Neural progenitor cell (in vitro differentiated cells): ENCODE measurements around the gene PSMB7. TPM values are rescaled to one million over a fixed set of nuclear protein-coding genes. Genes with fewer than 3 reads are reported as not detected.
A peak's percentile ranks its signal among the peaks of the same experiment; 100 is the strongest.

Experiments used
- DNase-seq: peaks from one replicate; pipeline ENCODE4 v3.0.0-alpha.2; 2016; ENCODE audit warnings: low spot score
- H2AFZ ChIP-seq: fragments of 200-600 bp; sonication (generic); replicated peaks from 2 replicates; pipeline ENCODE4 v1.6.1; 2016; ENCODE audit warnings: antibody characterized with exemption
- H3F3A ChIP-seq: fragments of 200-600 bp; sonication (generic); 2 replicates; pipeline ENCODE4 v1.6.1; 2016; ENCODE audit warnings: antibody characterized with exemption, low read depth
- H3K27ac ChIP-seq: fragments of 200-600 bp; sonication (generic); 2 replicates; pipeline ENCODE4 v1.5.1; 2016; ENCODE audit warnings: mild to moderate bottlenecking
- H3K27me3 ChIP-seq: fragments of 200-600 bp; sonication (generic); 2 replicates; pipeline ENCODE4 v1.6.1; 2016; ENCODE audit warnings: mild to moderate bottlenecking, moderate library complexity
- H3K36me3 ChIP-seq: fragments of 200-600 bp; sonication (generic); 2 replicates; pipeline ENCODE4 v1.5.1; 2016
- H3K4me1 ChIP-seq: fragments of 200-600 bp; sonication (generic); 2 replicates; pipeline ENCODE4 v1.6.1; 2016; ENCODE audit warnings: mixed run types
- H3K4me2 ChIP-seq: fragments of 200-600 bp; sonication (generic); 2 replicates; pipeline ENCODE4 v1.6.1; 2016
- H3K4me3 ChIP-seq: fragments of 200-600 bp; sonication (generic); 2 replicates; pipeline ENCODE4 v1.5.1; 2016
- H3K79me2 ChIP-seq: fragments of 200-600 bp; sonication (generic); 2 replicates; pipeline ENCODE4 v1.6.1; 2016; ENCODE audit warnings: low read depth
- H3K9ac ChIP-seq: fragments of 200-600 bp; sonication (generic); 2 replicates; pipeline ENCODE4 v1.6.1; 2016
- H3K9me3 ChIP-seq: fragments of 200-600 bp; sonication (generic); 2 replicates; pipeline ENCODE4 v1.5.1; 2016; ENCODE audit warnings: low read depth
- H4K20me1 ChIP-seq: fragments of 200-600 bp; sonication (generic); 2 replicates; pipeline ENCODE4 v1.6.1; 2016; ENCODE audit warnings: low read depth
- H3K27ac Mint-ChIP-seq: 3 replicates; pipeline ENCODE4 v1.8.0; 2021; ENCODE audit warnings: mixed read lengths
- H3K27me3 Mint-ChIP-seq: 2 replicates; pipeline ENCODE4 v1.8.0; 2022; ENCODE audit warnings: low read depth, mild to moderate bottlenecking, inconsistent platforms, moderate library complexity, mixed read lengths; ENCODE audit not compliant: insufficient read depth
- H3K36me3 Mint-ChIP-seq: 3 replicates; pipeline ENCODE4 v1.8.0; 2021; ENCODE audit warnings: mixed read lengths
- H3K4me1 Mint-ChIP-seq: 3 replicates; pipeline ENCODE4 v1.8.0; 2021; ENCODE audit warnings: mixed read lengths
- H3K4me3 Mint-ChIP-seq: 3 replicates; pipeline ENCODE4 v1.8.0; 2021; ENCODE audit warnings: mild to moderate bottlenecking, moderate library complexity, mixed read lengths
- H3K9me3 Mint-ChIP-seq: 3 replicates; pipeline ENCODE4 v1.8.0; 2020; ENCODE audit warnings: mixed read lengths
- CTCF ChIP-seq: fragments of 200-600 bp; sonication (generic); IDR thresholded peaks from 2 replicates; pipeline ENCODE4 v1.5.1; 2017; ENCODE audit warnings: antibody characterized with exemption, mild to moderate bottlenecking
- EZH2 ChIP-seq: fragments of 200-600 bp; sonication (generic); IDR thresholded peaks from 2 replicates; pipeline ENCODE4 v1.6.1; 2017; ENCODE audit warnings: antibody characterized with exemption, mild to moderate bottlenecking, moderate library complexity
- EZH2phosphoT487 ChIP-seq: fragments of 200-600 bp; sonication (generic); IDR thresholded peaks from 2 replicates; pipeline ENCODE4 v1.6.1; 2017; ENCODE audit warnings: antibody characterized with exemption
- total RNA-seq: library from RNA; depleted of rRNA; stranded (reverse); fragments of >200 nt; gene quantifications from 2 replicates; pipeline ENCODE4 v1.2.3, GENCODE V29; 2015; ENCODE audit warnings: low replicate concordance

PSMB7 gene
- total RNA-seq, 1 donor from 2014 or later = 249 TPM

DNA sequence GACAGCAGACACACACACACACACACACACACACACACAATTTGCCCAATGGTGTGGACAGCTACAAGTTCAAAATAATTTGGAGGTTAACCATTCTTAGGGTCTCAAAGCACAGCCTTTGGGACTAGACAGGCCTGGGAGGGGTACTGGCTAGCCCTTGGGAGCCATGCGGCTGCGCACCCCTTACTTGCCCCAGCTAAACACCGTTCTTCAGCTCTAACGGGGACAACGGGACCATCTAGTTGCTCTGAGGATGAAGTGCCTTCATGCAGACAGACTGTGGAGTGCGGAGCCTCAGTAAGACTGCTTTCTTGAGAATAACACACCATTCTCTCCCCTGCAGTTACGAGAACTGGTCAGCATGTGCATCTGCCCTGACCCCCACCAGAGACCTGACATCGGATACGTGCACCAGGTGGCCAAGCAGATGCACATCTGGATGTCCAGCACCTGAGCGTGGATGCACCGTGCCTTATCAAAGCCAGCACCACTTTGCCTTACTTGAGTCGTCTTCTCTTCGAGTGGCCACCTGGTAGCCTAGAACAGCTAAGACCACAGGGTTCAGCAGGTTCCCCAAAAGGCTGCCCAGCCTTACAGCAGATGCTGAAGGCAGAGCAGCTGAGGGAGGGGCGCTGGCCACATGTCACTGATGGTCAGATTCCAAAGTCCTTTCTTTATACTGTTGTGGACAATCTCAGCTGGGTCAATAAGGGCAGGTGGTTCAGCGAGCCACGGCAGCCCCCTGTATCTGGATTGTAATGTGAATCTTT is 64.6 kb downstream of the PSMB7 start:
- Histone ChIP-seq H3K36me3 (no peaks in the 10 kb centered on the region), H3K9ac (no peak overlapping the region), H3K79me2 (no peaks in the 10 kb centered on the region), H3K4me3 (no peak overlapping the region), H3F3A (no peaks in the 10 kb centered on the region), H3K4me2 (no peak overlapping the region), H3K4me1 (no peaks in the 10 kb centered on the region), H2AFZ (no peak overlapping the region), H3K27me3 (no peaks in the 10 kb centered on the region), H3K9me3 (no peaks in the 10 kb centered on the region), H4K20me1 (peaks cover 27% of the 10 kb centered on the region), H3K27ac (no peak overlapping the region)
- H3K9me3 Mint-ChIP-seq = no peaks in the 10 kb centered on the region
- peaks cover 17% of the 10 kb centered on the region for H3K4me1 Mint-ChIP-seq
- no peak for DNase-seq
- H3K27me3 Mint-ChIP-seq = no peaks in the 10 kb centered on the region
- no peak for TF ChIP-seq EZH2phosphoT487
- TF ChIP-seq EZH2 = no peak
- TF ChIP-seq CTCF = no peak
- peak overlapping the region; percentile 31 for H3K27ac Mint-ChIP-seq
- H3K4me3 Mint-ChIP-seq = peak overlapping the region; percentile 11
- peaks cover 14% of the 10 kb centered on the region for H3K36me3 Mint-ChIP-seq

DNA sequence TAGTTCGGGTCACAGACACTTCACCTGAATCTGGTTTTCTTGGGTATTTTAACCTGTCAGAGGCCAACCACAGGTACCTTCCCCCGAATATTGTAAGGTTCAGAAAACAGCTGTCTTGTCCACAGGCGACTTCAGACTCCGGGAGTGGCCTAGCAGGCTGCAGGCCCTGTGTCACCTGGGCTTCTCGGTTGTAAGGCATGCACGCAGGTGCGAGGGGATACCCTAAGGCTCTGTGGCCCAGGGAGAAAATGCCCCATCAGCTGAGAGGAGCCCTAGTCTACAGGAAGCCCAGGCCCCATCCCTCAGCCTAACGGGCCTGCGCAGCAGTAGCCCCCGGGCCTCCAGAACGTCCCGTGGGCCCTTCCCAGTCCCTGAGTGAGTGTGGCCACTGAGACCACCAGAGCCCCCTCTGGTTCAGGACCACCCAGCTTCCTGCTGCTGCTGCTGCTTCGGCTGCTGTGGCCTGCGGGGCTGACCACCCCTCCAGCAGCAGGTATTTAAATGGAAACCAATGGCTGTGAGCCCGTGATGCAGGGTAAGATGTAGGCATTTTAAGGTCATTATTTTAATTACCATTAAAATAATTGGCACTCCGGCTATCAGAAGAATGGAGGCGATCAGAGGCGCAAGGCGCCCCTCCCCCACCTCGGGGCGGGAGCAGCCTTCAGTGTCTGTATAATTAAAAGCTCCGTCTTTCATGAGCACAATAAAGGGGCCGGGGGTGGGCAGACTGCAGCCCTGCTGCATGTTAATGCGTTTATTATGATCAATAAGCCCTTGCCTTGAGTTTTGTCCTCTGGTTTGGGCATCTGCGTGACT is 65.4 kb downstream of the PSMB7 start:
- H3K27me3 ChIP-seq = no peaks in the 10 kb centered on the region
- Mint-ChIP-seq H3K36me3 (peaks cover 14% of the 10 kb centered on the region), H3K4me1 (peaks cover 21% of the 10 kb centered on the region), H3K27me3 (no peaks in the 10 kb centered on the region), H3K9me3 (no peaks in the 10 kb centered on the region), H3K27ac (no peak overlapping the region), H3K4me3 (no peak overlapping the region)
- no peak overlapping the region for H3K27ac ChIP-seq
- TF ChIP-seq EZH2 (no peak), EZH2phosphoT487 (no peak), CTCF (no peak)
- DNase-seq = no peak
- peaks cover 25% of the 10 kb centered on the region for H4K20me1 ChIP-seq
- H3K9me3 ChIP-seq = no peaks in the 10 kb centered on the region
- no peaks in the 10 kb centered on the region for H3K79me2 ChIP-seq
- H3F3A ChIP-seq = no peaks in the 10 kb centered on the region
- H2AFZ ChIP-seq = no peak overlapping the region
- H3K4me2 ChIP-seq = no peak overlapping the region
- H3K4me1 ChIP-seq = no peaks in the 10 kb centered on the region
- H3K9ac ChIP-seq = no peak overlapping the region
- no peaks in the 10 kb centered on the region for H3K36me3 ChIP-seq
- no peak overlapping the region for H3K4me3 ChIP-seq

GRCh38 chr9:124349267-124349666 is 66.0 kb downstream of the PSMB7 start:
- no peaks in the 10 kb centered on the region for H3K4me1 ChIP-seq
- Mint-ChIP-seq H3K36me3 (peaks cover 14% of the 10 kb centered on the region), H3K27ac (no peak overlapping the region), H3K9me3 (no peaks in the 10 kb centered on the region), H3K4me3 (no peak overlapping the region), H3K27me3 (no peaks in the 10 kb centered on the region), H3K4me1 (peaks cover 21% of the 10 kb centered on the region)
- H4K20me1 ChIP-seq = peaks cover 26% of the 10 kb centered on the region
- H3K79me2 ChIP-seq = no peaks in the 10 kb centered on the region
- no peaks in the 10 kb centered on the region for H3K36me3 ChIP-seq
- no peak overlapping the region for H3K27ac ChIP-seq
- DNase-seq = no peak
- H3K27me3 ChIP-seq = no peaks in the 10 kb centered on the region
- no peak overlapping the region for H3K4me2 ChIP-seq
- no peak overlapping the region for H3K4me3 ChIP-seq
- H3F3A ChIP-seq = no peaks in the 10 kb centered on the region
- no peak overlapping the region for H3K9ac ChIP-seq
- H2AFZ ChIP-seq = no peak overlapping the region
- TF ChIP-seq CTCF (no peak), EZH2 (no peak)
- H3K9me3 ChIP-seq = no peaks in the 10 kb centered on the region
